HT-29 (cell line): ENCODE data around the gene SF3A2. TPM values are rescaled to one million over a fixed set of nuclear protein-coding genes. Genes with fewer than 3 reads are reported as not detected.

Source experiments
- DNase-seq: peaks from one replicate; pipeline ENCODE4 v3.0.0-alpha.2; 2015; ENCODE audit warnings: low spot score
- total RNA-seq: library from RNA; depleted of rRNA; stranded (reverse); fragments of >200 nt; shearing (Covaris generic); gene quantifications from 2 replicates; pipeline ENCODE4 v1.2.3, GENCODE V29; 2014

The SF3A2 gene
- total RNA-seq, 1 experiment from 2014 or later, result 102 TPM

GRCh38 chr19:2253106-2254063 lies 16.8 kb downstream of the SF3A2 start:
- no peak for DNase-seq

- peak; percentile 47 for DNase-seq
Observed at GRCh38 chr19:2254064-2254872, 17.6 kb downstream of the SF3A2 start.

- no peak for DNase-seq
Observed at GRCh38 chr19:2255112-2255845, 18.7 kb downstream of the SF3A2 start.

GRCh38 chr19:2255982-2256685 lies 19.5 kb downstream of the SF3A2 start, which contains the start of gene JSRP1:
TSS of gene JSRP1 (minus strand) at chr19:2256417. CDS start at chr19:2255314, 1,103 bp downstream.
- DNase-seq, result no peak

- DNase-seq, result no peak
Observed at GRCh38 chr19:2259336-2259735, 22.7 kb downstream of the SF3A2 start.

GRCh38 chr19:2260341-2260805 lies 23.7 kb downstream of the SF3A2 start:
- DNase-seq, result no peak

- no peak for DNase-seq
Observed at GRCh38 chr19:2261438-2262172, 25.0 kb downstream of the SF3A2 start.

GRCh38 chr19:2266183-2266993 lies 29.8 kb downstream of the SF3A2 start:
- DNase-seq, result peak; percentile 83

- no peak for DNase-seq
Observed at GRCh38 chr19:2268480-2268830, 31.8 kb downstream of the SF3A2 start.

- no peak for DNase-seq
Observed at GRCh38 chr19:2268861-2269243, 32.2 kb downstream of the SF3A2 start.

- peak; percentile 87 for DNase-seq
Observed at GRCh38 chr19:2269244-2270156, 32.9 kb downstream of the SF3A2 start.

- no peak for DNase-seq
Observed at GRCh38 chr19:2270157-2270422, 33.5 kb downstream of the SF3A2 start.

GRCh38 chr19:2270423-2271233 lies 34.0 kb downstream of the SF3A2 start:
- peak; percentile 35 for DNase-seq

GRCh38 chr19:2271234-2272103 lies 34.8 kb downstream of the SF3A2 start:
- peak; percentile 45 for DNase-seq

GRCh38 chr19:2273356-2274184 lies 36.9 kb downstream of the SF3A2 start:
- DNase-seq, result peak; percentile 79
